ENCODE measurements around the gene EYA3. TPM values are rescaled to one million over a fixed set of nuclear protein-coding genes. Genes with fewer than 3 reads are reported as not detected.

The EYA3 gene
- total RNA-seq, 1 experiment from 2014 or later = 10.4 TPM

GRCh38 chr1:28113242-28113572 is 24.8 kb upstream of the EYA3 start:
- no peak for DNase-seq (ENCODE audit: low spot score)

GRCh38 chr1:28112388-28113241 is 24.2 kb upstream of the EYA3 start:
- peak; percentile 87 for DNase-seq (ENCODE audit: low spot score)

GRCh38 chr1:28111157-28111556 is 22.7 kb upstream of the EYA3 start:
- DNase-seq (ENCODE audit: low spot score) = peak; percentile 8

GRCh38 chr1:28110555-28110954 is 22.1 kb upstream of the EYA3 start:
- peak; percentile 35 for DNase-seq (ENCODE audit: low spot score)

- DNase-seq (ENCODE audit: low spot score) = no peak
Observed at GRCh38 chr1:28109639-28110038, 21.2 kb upstream of the EYA3 start.

GRCh38 chr1:28108001-28108400 is 19.6 kb upstream of the EYA3 start:
- DNase-seq (ENCODE audit: low spot score) = no peak

GRCh38 chr1:28104866-28105467 is 16.6 kb upstream of the EYA3 start:
- peak; percentile 22 for DNase-seq (ENCODE audit: low spot score)

GRCh38 chr1:28102189-28102588 is 13.8 kb upstream of the EYA3 start:
- DNase-seq (ENCODE audit: low spot score) = no peak

GRCh38 chr1:28099050-28099769 is 10.8 kb upstream of the EYA3 start:
- no peak for DNase-seq (ENCODE audit: low spot score)

- no peak for DNase-seq (ENCODE audit: low spot score)
Observed at GRCh38 chr1:28097100-28097472, 8.7 kb upstream of the EYA3 start.

- no peak for DNase-seq (ENCODE audit: low spot score)
Observed at GRCh38 chr1:28096210-28097099, 8.0 kb upstream of the EYA3 start.

GRCh38 chr1:28091043-28091781 is 2.8 kb upstream of the EYA3 start:
- DNase-seq (ENCODE audit: low spot score) = peak; percentile 53

GRCh38 chr1:28087614-28088167 is 719 bp downstream of the EYA3 start:
- DNase-seq (ENCODE audit: low spot score) = no peak

GRCh38 chr1:28086651-28087050 is 1.8 kb downstream of the EYA3 start:
- DNase-seq (ENCODE audit: low spot score) = no peak

- no peak for DNase-seq (ENCODE audit: low spot score)
Observed at GRCh38 chr1:28085129-28085528, 3.3 kb downstream of the EYA3 start.

- no peak for DNase-seq (ENCODE audit: low spot score)
Observed at GRCh38 chr1:28083876-28084275, 4.5 kb downstream of the EYA3 start.

- DNase-seq (ENCODE audit: low spot score) = peak; percentile 29
Observed at GRCh38 chr1:28078680-28079626, 9.5 kb downstream of the EYA3 start.

- DNase-seq (ENCODE audit: low spot score) = no peak
Observed at GRCh38 chr1:28078262-28078661, 10.1 kb downstream of the EYA3 start.

GRCh38 chr1:28074892-28075511 is 13.4 kb downstream of the EYA3 start:
- no peak for DNase-seq (ENCODE audit: low spot score)
